Measurements from ENCODE around the gene GSC2. TPM values are rescaled to one million over a fixed set of nuclear protein-coding genes. Genes with fewer than 3 reads are reported as not detected.

GSC2 gene
- total and polyA plus RNA-seq, 9 of the 15 experiments (the other 6 are each of a cell fraction or from before 2014, with no cell fraction given), result not detected

GRCh38 chr22:19183216-19183615 is 33.1 kb upstream of the GSC2 start:
- Histone ChIP-seq H4K20me1 (replicated peaks; ENCODE audit: control insufficient read depth, insufficient read depth, low read length) (no peaks in the 10 kb centered on the region; the same call in 1 of the 2 replicates), H3K4me1 (replicated peaks in 1 of 2; ENCODE audit: control insufficient read depth in 2 of 2, insufficient read depth in 2 of 2, low read length in 2 of 2) (peaks cover 5 to 63% of the 10 kb centered on the region in 2 experiments), H3K9me3 (replicated peaks; ENCODE audit: control insufficient read depth, insufficient read depth, low read depth, low read length) (no peaks in the 10 kb centered on the region), H3K9ac (ENCODE audit: insufficient read depth in 1 of 2, low read depth in 2 of 2, low read length in 2 of 2) (peak overlapping the region in 1 of 2 experiments; percentile 59; a peak in 2 of 4 replicates), H3K27me3 (ENCODE audit: control insufficient read depth in 2 of 2, insufficient read depth in 2 of 2, low read length in 2 of 2) (peaks cover 22 to 52% of the 10 kb centered on the region in 2 experiments), H2AFZ (ENCODE audit: low read depth, low read length) (no peak overlapping the region), H3K79me2 (ENCODE audit: control insufficient read depth, insufficient read depth, low read length) (peaks cover 2% of the 10 kb centered on the region; the same call in 2 of the 3 replicates), H3K9me1 (ENCODE audit: control insufficient read depth, insufficient read depth, low read length) (no peaks in the 10 kb centered on the region), H3K27ac (ENCODE audit: extremely low read depth, low read depth, low read length) (no peak overlapping the region), H3K4me3 (no peak overlapping the region), H3K4me2 (ENCODE audit: insufficient read depth, low read length) (no peak overlapping the region), H3K36me3 (ENCODE audit: control insufficient read depth, insufficient read depth, low read length) (no peaks in the 10 kb centered on the region)
- FAIRE-seq (no peak), ATAC-seq (no peak), DNase-seq (ENCODE audit: extremely low read depth in 1 of 4, low spot score in 3 of 4) (no peak)
- intact Hi-C loops (cut with micrococcal nuclease) (no loop called here), in situ Hi-C loops (cut with MboI) (no loop called here)
- BruUV-seq (replicated peaks), result no TSS peak
- ChIA-PET POLR2A (interaction anchor here (0.6 to 11.1 kb wide), 10 partner anchors 12 to 830 kb away, joined by 3 to 191 read pairs (median 4); partner anchors contain the start of gene ESS2), CTCF (ENCODE audit: low intra/inter-chr PET ratio) (no interaction called here)
- 9% methylated on average over 9 of the region's 9 CpGs for WGBS (ENCODE audit: insufficient coverage, low coverage, missing lambda C conversion rate)
- TF ChIP-seq YY1 (IDR thresholded peaks at IDR 0.05; ENCODE audit: borderline replicate concordance in 1 of 3, control insufficient read depth in 1 of 3, extremely low read depth in 1 of 3, insufficient read depth in 3 of 3, insufficient read length in 1 of 3, insufficient replicate concordance in 2 of 3, low read depth in 1 of 3, low read length in 2 of 3) (no peak), SETDB1 (IDR thresholded peaks at IDR 0.05; ENCODE audit: low read length) (peak; percentile 30), STAT6 (CRISPR knock-in tag; IDR thresholded peaks at IDR 0.05) (no peak), JUNB (CRISPR knock-in tag; conservative IDR thresholded peaks at IDR 0.05) (no peak), E2F4 (CRISPR knock-in tag; IDR thresholded peaks at IDR 0.05; ENCODE audit: low read depth) (no peak), E2F1 (CRISPR knock-in tag; IDR thresholded peaks at IDR 0.05) (0 out of 2 replicates have a peak, but pooled peaks have one; percentile 49), KDM4B (IDR thresholded peaks at IDR 0.05; ENCODE audit: borderline replicate concordance in 2 of 2, low read depth in 1 of 2) (0 out of 4 replicates have a peak, but pooled peaks of 1 of the 2 experiments have one; percentile 24), PURB (CRISPR knock-in tag; IDR thresholded peaks at IDR 0.05; ENCODE audit: low read depth) (no peak), ATF3 (IDR thresholded peaks at IDR 0.05) (no peak), ATF3 (CRISPR knock-in tag; conservative IDR thresholded peaks at IDR 0.05) (0 out of 2 replicates have a peak, but pooled peaks have one; percentile 49), ZNF197 (CRISPR knock-in tag; IDR thresholded peaks at IDR 0.05; ENCODE audit: low read depth) (no peak), CBX3 (IDR thresholded peaks at IDR 0.05; ENCODE audit: borderline replicate concordance in 1 of 2, low read length in 2 of 2) (peak in 1 of 2 experiments; percentile 31; a peak in 1 of 3 replicates)

Measured in K562 (cell line).